Measurements from ENCODE around the gene AQR.

DNA sequence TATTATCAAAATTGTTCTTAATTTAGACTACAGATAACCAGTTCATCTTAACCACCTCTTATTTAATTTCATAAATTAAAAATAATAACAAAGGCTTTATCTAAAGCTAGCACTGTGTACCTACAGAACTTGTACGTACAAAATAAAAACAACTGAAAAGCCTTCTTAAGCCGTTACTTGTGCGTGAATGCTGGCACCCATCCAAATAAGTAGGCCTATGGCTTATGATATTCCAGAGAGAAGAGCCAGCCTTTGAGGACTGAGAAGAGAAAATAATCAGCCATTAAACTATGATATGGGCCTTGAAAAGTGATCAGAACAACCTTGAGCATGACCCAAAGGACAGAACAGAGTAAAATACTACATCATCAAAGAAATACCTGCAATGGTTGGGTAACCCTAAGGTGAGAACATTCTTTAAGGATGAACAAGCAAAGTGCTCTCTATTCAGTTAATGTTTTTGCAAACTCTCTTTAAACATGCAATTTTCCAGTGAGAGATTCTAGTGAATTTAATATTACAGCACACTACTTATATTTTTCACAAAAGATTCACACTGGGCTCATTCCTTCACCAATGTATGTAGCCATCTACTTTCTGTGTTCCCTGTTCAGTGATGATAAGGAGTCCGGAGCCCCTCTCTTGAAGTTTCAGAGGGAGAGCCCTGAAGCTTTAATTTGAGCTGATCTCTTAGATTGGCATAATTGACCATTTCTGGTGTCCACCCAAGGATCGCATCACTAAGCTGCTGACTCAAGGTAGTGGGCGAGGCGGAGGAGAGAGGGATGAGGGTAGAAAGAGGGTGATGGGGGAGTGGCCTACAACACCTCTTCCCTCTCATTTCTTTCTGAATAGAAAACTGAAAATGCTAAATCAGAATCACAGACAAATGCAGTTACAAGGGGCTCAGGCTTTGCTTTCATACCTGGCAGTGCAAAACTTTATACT lies 166.5 kb downstream of the AQR start:
- TF ChIP-seq FOXA1 (IDR thresholded peaks at IDR 0.05) (no peak), NFRKB (IDR thresholded peaks at IDR 0.05) (no peak), FOXM1 (IDR thresholded peaks at IDR 0.05; ENCODE audit: borderline replicate concordance) (no peak)
